IMR-90 (cell line): ENCODE data around the gene LCN12. TPM values are rescaled to one million over a fixed set of nuclear protein-coding genes. Genes with fewer than 3 reads are reported as not detected.
A peak's percentile ranks its signal among the peaks of the same experiment; 100 is the strongest.

Source experiments
- ATAC-seq: fragments of 200-7000 bp; cut with Tn5 transposase; 2 replicates; pipeline ENCODE4 v1.9.1; 2020; ENCODE audit warnings: low read depth, mild to moderate bottlenecking, moderate library complexity
- Bru-seq: library from RNA; stranded (reverse); fragments of 400-500 nt; gene quantifications from one replicate; lab custom pipeline; 2021; lab: Mats Ljungman, UMichigan
- BruChase-seq, 2 experiments: library from RNA; stranded (reverse); fragments of 400-500 nt; gene quantifications; one replicate each; lab custom pipeline; 2021; lab: Mats Ljungman, UMichigan
- BruUV-seq: library from RNA; stranded (reverse); fragments of 400-500 nt; replicated peaks from 2 replicates; lab custom pipeline; 2021; lab: Mats Ljungman, UMichigan
- CTCF ChIA-PET: fragments of 300-600 bp; formaldehyde crosslinking; extraction: SDS; loops from one replicate; lab custom pipeline; 2021; ENCODE audit warnings: antibody characterized with exemption; lab: Yijun Ruan, JAX
- POLR2A ChIA-PET: fragments of 300-600 bp; sonication (Branson Sonifier 250); formaldehyde crosslinking; loops from one replicate; lab custom pipeline; 2022; ENCODE audit warnings: antibody characterized with exemption; ENCODE audit not compliant: unreplicated experiment; lab: Charles Lee
- DNase-seq: peaks from one replicate; pipeline ENCODE4 v3.0.0; 2013
- H2AFZ ChIP-seq: replicated peaks from 2 replicates; pipeline ENCODE3; 2013; ENCODE audit warnings: low read length, mild to moderate bottlenecking; ENCODE audit not compliant: poor library complexity
- H2AK5ac ChIP-seq: 2 replicates; pipeline ENCODE4 v1.6.1; 2013; ENCODE audit warnings: low read depth, low read length, inconsistent platforms
- H2AK9ac ChIP-seq: replicated peaks from 2 replicates; pipeline ENCODE3; 2013; ENCODE audit warnings: mild to moderate bottlenecking, low read depth, low read length, moderate library complexity; ENCODE audit not compliant: poor library complexity
- H2BK120ac ChIP-seq: 2 replicates; pipeline ENCODE4 v1.6.1; 2013; ENCODE audit warnings: low read depth, low read length, inconsistent platforms
- H2BK15ac ChIP-seq: 3 replicates; pipeline ENCODE4 v1.6.1; 2013; ENCODE audit warnings: low read depth, low read length, inconsistent platforms
- H2BK20ac ChIP-seq: 2 replicates; pipeline ENCODE4 v1.6.1; 2013; ENCODE audit warnings: low read depth, mild to moderate bottlenecking, inconsistent platforms, low read length, moderate library complexity
- H2BK5ac ChIP-seq: 2 replicates; pipeline ENCODE4 v1.6.1; 2013; ENCODE audit warnings: mild to moderate bottlenecking, low read depth, low read length, inconsistent platforms; ENCODE audit not compliant: poor library complexity, severe bottlenecking
- H3K14ac ChIP-seq: replicated peaks from 2 replicates; pipeline ENCODE4 v1.6.1; 2013; ENCODE audit warnings: low read depth, low read length, inconsistent platforms
- H3K18ac ChIP-seq: 2 replicates; pipeline ENCODE4 v1.6.1; 2013; ENCODE audit warnings: low read depth, low read length, control low read depth
- H3K23ac ChIP-seq: 2 replicates; pipeline ENCODE4 v1.6.1; 2013; ENCODE audit warnings: low read depth, low read length, inconsistent platforms
- H3K27ac ChIP-seq: 2 replicates; pipeline ENCODE4 v1.5.1; 2013; ENCODE audit warnings: mild to moderate bottlenecking, control low read depth, low read length; ENCODE audit not compliant: insufficient read depth
- H3K27me3 ChIP-seq: 2 replicates; pipeline ENCODE4 v1.6.1; 2013; ENCODE audit warnings: low read length; ENCODE audit not compliant: control insufficient read depth, insufficient read depth
- H3K36me3 ChIP-seq: 2 replicates; pipeline ENCODE4 v1.6.1; 2013; ENCODE audit warnings: low read length, mixed read lengths; ENCODE audit not compliant: control insufficient read depth, insufficient read depth
- H3K4ac ChIP-seq: 2 replicates; pipeline ENCODE4 v1.6.1; 2013; ENCODE audit warnings: low read depth, low read length, inconsistent platforms
- H3K4me1 ChIP-seq: 2 replicates; pipeline ENCODE4 v1.6.1; 2013; ENCODE audit warnings: low read length, mixed read lengths; ENCODE audit not compliant: control insufficient read depth, insufficient read depth
- H3K4me2 ChIP-seq: 2 replicates; pipeline ENCODE4 v1.6.1; 2013; ENCODE audit warnings: low read depth, mild to moderate bottlenecking, control low read depth, low read length, moderate library complexity
- H3K4me3 ChIP-seq: 2 replicates; pipeline ENCODE4 v1.5.1; 2013; ENCODE audit warnings: low read depth, mild to moderate bottlenecking, control low read depth, low read length, moderate library complexity; ENCODE audit not compliant: insufficient read depth
- H3K56ac ChIP-seq: 2 replicates; pipeline ENCODE4 v1.6.1; 2013; ENCODE audit warnings: low read length, inconsistent platforms; ENCODE audit not compliant: insufficient read depth; ENCODE audit errors: extremely low read depth
- H3K79me1 ChIP-seq, 2 experiments: 2 replicates each; pipeline ENCODE4 v1.6.1; 2013; ENCODE audit warnings: low read length in 2 of 2, inconsistent platforms in 1 of 2, low read depth in 1 of 2
- H3K9ac ChIP-seq: 2 replicates; pipeline ENCODE4 v1.6.1; 2013; ENCODE audit warnings: low read depth, low read length, control low read depth
- H3K9me1 ChIP-seq: 2 replicates; pipeline ENCODE4 v1.6.1; 2013; ENCODE audit warnings: low read length, inconsistent platforms; ENCODE audit not compliant: insufficient read depth
- H3K9me3 ChIP-seq: 2 replicates; pipeline ENCODE4 v1.6.1; 2013; ENCODE audit warnings: low read length; ENCODE audit not compliant: control insufficient read depth, insufficient read depth
- H4K20me1 ChIP-seq: 2 replicates; pipeline ENCODE4 v1.6.1; 2013; ENCODE audit warnings: low read length, inconsistent platforms; ENCODE audit not compliant: insufficient read depth
- H4K5ac ChIP-seq: 2 replicates; pipeline ENCODE4 v1.6.1; 2013; ENCODE audit warnings: mild to moderate bottlenecking, low read depth, low read length, control low read depth
- H4K8ac ChIP-seq, 2 experiments: 2 replicates each; pipeline ENCODE4 v1.6.1; 2013; ENCODE audit warnings: low read depth in 2 of 2, low read length in 2 of 2, control low read depth in 1 of 2, inconsistent platforms in 1 of 2
- H4K91ac ChIP-seq: 2 replicates; pipeline ENCODE4 v1.6.1; 2013; ENCODE audit warnings: low read depth, low read length, inconsistent platforms; ENCODE audit not compliant: insufficient read depth
- CEBPB ChIP-seq: IDR thresholded peaks from 2 replicates; pipeline ENCODE4 v1.6.1; 2012; ENCODE audit warnings: low read depth, low read length, improper control_type of control experiment
- FOS ChIP-seq: fragments of 150-350 bp; IDR thresholded peaks from 2 replicates; pipeline ENCODE4 v1.6.1; 2016; ENCODE audit warnings: low read depth, low read length
- MAFK ChIP-seq: IDR thresholded peaks from 2 replicates; pipeline ENCODE4 v1.6.1; 2012; ENCODE audit warnings: low read depth, low read length, improper control_type of control experiment
- MXI1 ChIP-seq: IDR thresholded peaks from 2 replicates; pipeline ENCODE4 v1.6.1; 2012; ENCODE audit warnings: low read depth, mild to moderate bottlenecking, low read length, moderate library complexity, borderline replicate concordance
- NFE2L2 ChIP-seq: fragments of 150-350 bp; IDR thresholded peaks from 2 replicates; pipeline ENCODE4 v1.6.1; 2016; ENCODE audit warnings: low read depth, mild to moderate bottlenecking, low read length
- RAD21 ChIP-seq: IDR thresholded peaks from 2 replicates; pipeline ENCODE4 v1.6.1; 2012; ENCODE audit warnings: low read length, improper control_type of control experiment
- RCOR1 ChIP-seq: IDR thresholded peaks from 2 replicates; pipeline ENCODE4 v1.6.1; 2012; ENCODE audit warnings: mild to moderate bottlenecking, low read length, improper control_type of control experiment; ENCODE audit not compliant: insufficient replicate concordance
- SMC3 ChIP-seq: fragments of 150-350 bp; IDR thresholded peaks from 2 replicates; pipeline ENCODE4 v1.6.1; 2016; ENCODE audit warnings: low read depth, mild to moderate bottlenecking, antibody characterized with exemption, low read length, moderate library complexity
- WGBS, 2 experiments: methylation state at CpG; one replicate each; pipeline versions ENCODE4 v1.1.5 to v1.1.7; 2013; ENCODE audit warnings: missing lambda C conversion rate in 2 of 2; ENCODE audit not compliant: insufficient read length in 1 of 2; ENCODE audit errors: extremely low coverage in 2 of 2; 5-methylcytosine and 5-hydroxymethylcytosine counted together
- dilution Hi-C: fragments of 300-500 bp; cut with HindIII; formaldehyde crosslinking; loops from one replicate; pipeline ENCODE4 v1.14.3; 2018; ENCODE audit warnings: low sequenced_read_pairs; ENCODE audit not compliant: unreplicated experiment
- in situ Hi-C: fragments of 300-500 bp; cut with MboI; formaldehyde crosslinking; loops from 3 replicates; pipeline ENCODE4 v1.14.3; 2019; ENCODE audit warnings: low sequenced_read_pairs, inconsistent platforms, mixed read lengths
- intact Hi-C: fragments of 100-400 bp; cut with micrococcal nuclease; formaldehyde crosslinking; loops from 2 replicates; pipeline ENCODE4 v1.10.0; 2022
- long read RNA-seq: library from polyadenylated mRNA; unstranded; transcript quantifications from one replicate; pipeline ENCODE4 v2.0.0, GENCODE V29; 2021; ENCODE audit not compliant: unreplicated experiment
- polyA plus RNA-seq, 3 experiments: library from polyadenylated mRNA; depleted of rRNA; stranded (reverse); fragments of >200 nt; gene quantifications; 2 replicates each; pipeline ENCODE4 v1.2.3, GENCODE V29; 2012; ENCODE audit warnings: low replicate concordance in 1 of 3
- total RNA-seq: library from RNA; depleted of rRNA; stranded (reverse); fragments of >200 nt; gene quantifications from 2 replicates; pipeline ENCODE4 v1.2.3, GENCODE V29; 2012; rRNA removed
- TF ChIP-seq, protein P1 (sequence below): fragments of 150-350 bp; IDR thresholded peaks from 2 replicates; pipeline ENCODE4 v1.6.1; 2016; ENCODE audit warnings: low read depth, mild to moderate bottlenecking, low read length, moderate library complexity, borderline replicate concordance
- TF ChIP-seq, protein P2 (sequence below): conservative IDR thresholded peaks from 2 replicates; pipeline ENCODE4 v1.5.1; 2012; ENCODE audit warnings: mild to moderate bottlenecking, low read depth, low read length, improper control_type of control experiment
- TF ChIP-seq, protein P3 (sequence below): fragments of 150-350 bp; IDR thresholded peaks from 2 replicates; pipeline ENCODE4 v1.6.1; 2017; ENCODE audit warnings: mild to moderate bottlenecking, antibody characterized with exemption, low read length, low read depth

The LCN12 gene, protein sequence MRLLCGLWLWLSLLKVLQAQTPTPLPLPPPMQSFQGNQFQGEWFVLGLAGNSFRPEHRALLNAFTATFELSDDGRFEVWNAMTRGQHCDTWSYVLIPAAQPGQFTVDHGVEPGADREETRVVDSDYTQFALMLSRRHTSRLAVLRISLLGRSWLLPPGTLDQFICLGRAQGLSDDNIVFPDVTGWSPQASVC
- not detected in 2 replicates for total RNA-seq
- polyA plus RNA-seq (2012; rRNA removed) = 0.12 TPM in 1 of 2 replicates, not detected in the other
- polyA plus RNA-seq (2012; cell fraction: cytosol; rRNA removed) = not detected in 2 replicates
- 1.7 and 4.3 TPM in 2 replicates for polyA plus RNA-seq (2012; cell fraction: nucleus; rRNA removed; ENCODE audit: low replicate concordance)
- Bru-seq, nascent RNA = percentile 5 among the genes with signal in this experiment
- not detected for BruChase-seq, experiment 1, labeled RNA remaining after a 6-hour chase
- BruChase-seq, experiment 2, labeled RNA remaining after a 2-hour chase = not detected
- long read RNA-seq = 0 reads

DNA sequence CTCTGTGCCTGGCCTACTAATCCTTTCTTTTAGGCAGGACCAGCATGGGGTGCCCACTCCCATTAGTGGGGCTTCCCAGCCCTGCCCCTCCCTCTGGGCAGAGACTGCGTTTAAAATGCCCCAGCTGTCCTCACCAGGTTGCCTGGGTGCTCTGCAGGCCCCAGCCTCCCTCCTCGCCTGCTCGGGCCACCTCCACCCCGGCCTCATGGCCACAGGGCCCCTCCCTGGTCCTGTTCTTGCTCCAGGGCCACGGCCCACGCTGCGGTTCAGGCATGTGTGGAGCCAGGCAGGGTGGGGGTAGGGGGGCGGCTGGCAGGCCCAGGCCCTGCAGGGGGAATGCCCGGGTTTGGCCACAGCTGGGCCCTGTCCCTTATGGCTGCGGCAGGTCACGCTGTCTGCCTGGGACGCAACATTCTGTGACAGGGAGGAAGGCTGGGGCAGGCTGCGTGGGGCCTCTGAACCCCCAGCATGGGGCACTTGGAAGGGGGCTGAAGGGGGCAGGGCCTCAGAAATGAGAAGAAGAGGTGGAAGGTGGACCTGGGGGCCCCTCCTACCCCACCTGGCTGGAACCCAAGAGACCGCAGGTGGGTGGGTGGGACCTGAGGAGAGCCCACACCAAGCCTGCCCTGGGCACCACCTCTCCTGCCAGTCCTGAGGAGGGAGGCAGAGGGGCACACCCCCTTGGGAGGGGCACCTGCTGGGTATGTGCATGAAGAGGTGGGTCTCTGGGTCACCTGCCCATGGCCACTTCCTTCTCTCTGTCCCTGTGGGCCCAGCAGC lies at the start of gene LCN12:
LCN12 (plus strand) TSS at position 733 of the 780 bp plus-strand sequence. CDS start 55 bp downstream, outside the sequence.
- H2BK5ac ChIP-seq = no peak within 1 kb of the TSS
- H3K27me3 ChIP-seq = peaks cover 13% of the 10 kb centered on the region; the same call in 1 of the 2 replicates
- no peak within 1 kb of the TSS for H4K8ac ChIP-seq
- H3K9me1 ChIP-seq = no peaks in the 10 kb centered on the region
- intact Hi-C loops (no loop called here), in situ Hi-C loops (no loop called here), dilution Hi-C loops (no loop called here)
- no peak within 1 kb of the TSS for H3K27ac ChIP-seq
- H3K4me3 ChIP-seq = no peak within 1 kb of the TSS
- no peak within 1 kb of the TSS for H2BK120ac ChIP-seq
- ChIA-PET POLR2A (no interaction called here), CTCF (no interaction called here)
- 75% methylated on average over 2 of the region's 14 CpGs; no CpG with 5 or more reads in 1 of the 2 experiments for WGBS, 2 experiments
- H3K79me1 ChIP-seq = no peaks in the 10 kb centered on the region
- no peaks in the 10 kb centered on the region for H4K20me1 ChIP-seq
- H3K14ac ChIP-seq = no peak within 1 kb of the TSS
- H4K5ac ChIP-seq = no peak within 1 kb of the TSS
- no peak within 1 kb of the TSS for H4K91ac ChIP-seq
- H3K4me1 ChIP-seq = no peaks in the 10 kb centered on the region; the same call in 1 of the 2 replicates
- no peak for ATAC-seq
- H3K4me2 ChIP-seq = no peak within 1 kb of the TSS
- no peak within 1 kb of the TSS for H2AK5ac ChIP-seq
- no peak within 1 kb of the TSS for H2BK20ac ChIP-seq
- TF ChIP-seq, protein P1, sequence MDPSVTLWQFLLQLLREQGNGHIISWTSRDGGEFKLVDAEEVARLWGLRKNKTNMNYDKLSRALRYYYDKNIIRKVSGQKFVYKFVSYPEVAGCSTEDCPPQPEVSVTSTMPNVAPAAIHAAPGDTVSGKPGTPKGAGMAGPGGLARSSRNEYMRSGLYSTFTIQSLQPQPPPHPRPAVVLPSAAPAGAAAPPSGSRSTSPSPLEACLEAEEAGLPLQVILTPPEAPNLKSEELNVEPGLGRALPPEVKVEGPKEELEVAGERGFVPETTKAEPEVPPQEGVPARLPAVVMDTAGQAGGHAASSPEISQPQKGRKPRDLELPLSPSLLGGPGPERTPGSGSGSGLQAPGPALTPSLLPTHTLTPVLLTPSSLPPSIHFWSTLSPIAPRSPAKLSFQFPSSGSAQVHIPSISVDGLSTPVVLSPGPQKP = no peak
- TF ChIP-seq RCOR1 (no peak), CEBPB (no peak), FOS (no peak), SMC3 (no peak), RAD21 (no peak), MXI1 (no peak), NFE2L2 (no peak), MAFK (no peak)
- TF ChIP-seq, protein P2, sequence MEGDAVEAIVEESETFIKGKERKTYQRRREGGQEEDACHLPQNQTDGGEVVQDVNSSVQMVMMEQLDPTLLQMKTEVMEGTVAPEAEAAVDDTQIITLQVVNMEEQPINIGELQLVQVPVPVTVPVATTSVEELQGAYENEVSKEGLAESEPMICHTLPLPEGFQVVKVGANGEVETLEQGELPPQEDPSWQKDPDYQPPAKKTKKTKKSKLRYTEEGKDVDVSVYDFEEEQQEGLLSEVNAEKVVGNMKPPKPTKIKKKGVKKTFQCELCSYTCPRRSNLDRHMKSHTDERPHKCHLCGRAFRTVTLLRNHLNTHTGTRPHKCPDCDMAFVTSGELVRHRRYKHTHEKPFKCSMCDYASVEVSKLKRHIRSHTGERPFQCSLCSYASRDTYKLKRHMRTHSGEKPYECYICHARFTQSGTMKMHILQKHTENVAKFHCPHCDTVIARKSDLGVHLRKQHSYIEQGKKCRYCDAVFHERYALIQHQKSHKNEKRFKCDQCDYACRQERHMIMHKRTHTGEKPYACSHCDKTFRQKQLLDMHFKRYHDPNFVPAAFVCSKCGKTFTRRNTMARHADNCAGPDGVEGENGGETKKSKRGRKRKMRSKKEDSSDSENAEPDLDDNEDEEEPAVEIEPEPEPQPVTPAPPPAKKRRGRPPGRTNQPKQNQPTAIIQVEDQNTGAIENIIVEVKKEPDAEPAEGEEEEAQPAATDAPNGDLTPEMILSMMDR = no peak
- TF ChIP-seq, protein P3, sequence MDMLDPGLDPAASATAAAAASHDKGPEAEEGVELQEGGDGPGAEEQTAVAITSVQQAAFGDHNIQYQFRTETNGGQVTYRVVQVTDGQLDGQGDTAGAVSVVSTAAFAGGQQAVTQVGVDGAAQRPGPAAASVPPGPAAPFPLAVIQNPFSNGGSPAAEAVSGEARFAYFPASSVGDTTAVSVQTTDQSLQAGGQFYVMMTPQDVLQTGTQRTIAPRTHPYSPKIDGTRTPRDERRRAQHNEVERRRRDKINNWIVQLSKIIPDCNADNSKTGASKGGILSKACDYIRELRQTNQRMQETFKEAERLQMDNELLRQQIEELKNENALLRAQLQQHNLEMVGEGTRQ = no peak
- H3K9ac ChIP-seq = no peak within 1 kb of the TSS
- no TSS peak for BruUV-seq
- no peak within 1 kb of the TSS for H3K56ac ChIP-seq
- H2AFZ ChIP-seq = no peak within 1 kb of the TSS
- no peak within 1 kb of the TSS for H2BK15ac ChIP-seq
- no peaks in the 10 kb centered on the region for H3K36me3 ChIP-seq
- H2AK9ac ChIP-seq = peak within 1 kb of the TSS; percentile 91
- no peak within 1 kb of the TSS for H3K18ac ChIP-seq
- H3K23ac ChIP-seq = no peak within 1 kb of the TSS
- DNase-seq = no peak
- H3K9me3 ChIP-seq = peaks cover 3% of the 10 kb centered on the region
- H3K4ac ChIP-seq = no peak within 1 kb of the TSS
